DND-41 (cell line): ENCODE measurements around the gene COL6A3.

Experiments
- ATAC-seq: fragments of 200-7000 bp; cut with Tn5 transposase; 3 replicates; pipeline ENCODE4 v1.9.1; 2021; ENCODE audit warnings: low read depth; ENCODE audit not compliant: insufficient read depth
- DNase-seq: peaks from one replicate; pipeline ENCODE4 v3.0.0-alpha.2; 2020
- H2AFZ ChIP-seq: 2 replicates; pipeline ENCODE4 v1.6.0; 2012; ENCODE audit warnings: low read depth, low read length
- H3K27ac ChIP-seq: 2 replicates; pipeline ENCODE4 v1.5.1; 2012; ENCODE audit warnings: low read length, inconsistent platforms
- H3K27me3 ChIP-seq: fragments of 200-600 bp; sonication (generic); 2 replicates; pipeline ENCODE4 v1.6.0; 2012; ENCODE audit warnings: low read length, mild to moderate bottlenecking, inconsistent platforms; ENCODE audit not compliant: insufficient read depth, poor library complexity
- H3K36me3 ChIP-seq: 2 replicates; pipeline ENCODE4 v1.5.1; 2012; ENCODE audit warnings: low read length, inconsistent platforms; ENCODE audit not compliant: insufficient read depth
- H3K4me1 ChIP-seq: 2 replicates; pipeline ENCODE4 v1.5.1; 2012; ENCODE audit warnings: mild to moderate bottlenecking, low read length; ENCODE audit not compliant: insufficient read depth
- H3K4me2 ChIP-seq: 2 replicates; pipeline ENCODE4 v1.6.0; 2012; ENCODE audit warnings: mild to moderate bottlenecking, moderate library complexity, low read length, inconsistent platforms; ENCODE audit not compliant: insufficient read depth
- H3K4me3 ChIP-seq, 2 experiments: fragments of 200-600 bp in 1 of 2; shearing (Covaris generic) in 1 of 2; 2 replicates each; pipeline ENCODE4 v1.5.1; 2012 to 2016; ENCODE audit warnings: inconsistent platforms in 2 of 2, low read length in 2 of 2, mild to moderate bottlenecking in 2 of 2, low read depth in 1 of 2, moderate library complexity in 1 of 2
- H3K79me2 ChIP-seq: 2 replicates; pipeline ENCODE4 v1.6.0; 2012; ENCODE audit warnings: low read length, inconsistent platforms; ENCODE audit not compliant: insufficient read depth
- H3K9ac ChIP-seq: 2 replicates; pipeline ENCODE4 v1.6.0; 2012; ENCODE audit warnings: low read depth, mild to moderate bottlenecking, inconsistent platforms, low read length, moderate library complexity
- H3K9me3 ChIP-seq: 2 replicates; pipeline ENCODE4 v1.5.1; 2012; ENCODE audit warnings: low read length, moderate library complexity, mild to moderate bottlenecking, inconsistent platforms; ENCODE audit not compliant: insufficient read depth, severe bottlenecking
- H4K20me1 ChIP-seq: 2 replicates; pipeline ENCODE4 v1.6.0; 2012; ENCODE audit warnings: low read length; ENCODE audit not compliant: insufficient read depth
- CTCF ChIP-seq: IDR thresholded peaks from 2 replicates; pipeline ENCODE4 v1.5.1; 2012; ENCODE audit warnings: borderline replicate concordance, low read length, moderate library complexity, mild to moderate bottlenecking; ENCODE audit not compliant: poor library complexity, severe bottlenecking; ENCODE audit errors: extremely low read depth
- EZH2 ChIP-seq: IDR thresholded peaks from 3 replicates; pipeline ENCODE4 v1.6.1; 2012; ENCODE audit warnings: borderline replicate concordance, low read depth, mild to moderate bottlenecking, moderate library complexity, low read length, inconsistent platforms; ENCODE audit not compliant: severe bottlenecking

Gene COL6A3

GRCh38 chr2:237323656-237324055 lies 90.3 kb downstream of the COL6A3 start:
- Histone ChIP-seq H3K4me1 (no peaks in the 10 kb centered on the region), H3K4me3 (no peak overlapping the region), H3K79me2 (no peaks in the 10 kb centered on the region), H3K9me3 (no peaks in the 10 kb centered on the region), H3K36me3 (no peaks in the 10 kb centered on the region), H3K4me2 (no peak overlapping the region), H3K27ac (no peak overlapping the region), H2AFZ (no peak overlapping the region), H4K20me1 (no peaks in the 10 kb centered on the region), H3K27me3 (peaks cover 9% of the 10 kb centered on the region), H3K9ac (no peak overlapping the region)
- no peak for TF ChIP-seq EZH2
- no peak for DNase-seq
- ATAC-seq, result no peak

GRCh38 chr2:237322564-237322963 lies 91.4 kb downstream of the COL6A3 start:
- peaks cover 9% of the 10 kb centered on the region for H3K27me3 ChIP-seq
- no peaks in the 10 kb centered on the region for H3K4me1 ChIP-seq
- ATAC-seq (no peak), DNase-seq (no peak)
- H3K9me3 ChIP-seq, result no peaks in the 10 kb centered on the region
- no peak overlapping the region for H3K4me3 ChIP-seq
- H3K4me2 ChIP-seq, result no peak overlapping the region
- H3K79me2 ChIP-seq, result no peaks in the 10 kb centered on the region
- no peaks in the 10 kb centered on the region for H3K36me3 ChIP-seq
- peak; percentile 29 for TF ChIP-seq CTCF
- TF ChIP-seq EZH2, result no peak
- no peaks in the 10 kb centered on the region for H4K20me1 ChIP-seq
- H2AFZ ChIP-seq, result no peak overlapping the region
- H3K27ac ChIP-seq, result no peak overlapping the region
- H3K9ac ChIP-seq, result no peak overlapping the region

- H3K9me3 ChIP-seq, result no peaks in the 10 kb centered on the region
- TF ChIP-seq CTCF (no peak), EZH2 (no peak)
- H3K27ac ChIP-seq, result no peak overlapping the region
- no peak overlapping the region for H3K9ac ChIP-seq
- no peaks in the 10 kb centered on the region for H3K4me1 ChIP-seq
- no peak overlapping the region for H3K4me2 ChIP-seq
- H3K36me3 ChIP-seq, result no peaks in the 10 kb centered on the region
- H3K4me3 ChIP-seq, result no peak overlapping the region
- DNase-seq, result no peak
- H3K27me3 ChIP-seq, result peaks cover 9% of the 10 kb centered on the region
- H3K79me2 ChIP-seq, result no peaks in the 10 kb centered on the region
- no peak overlapping the region for H2AFZ ChIP-seq
- H4K20me1 ChIP-seq, result no peaks in the 10 kb centered on the region
- ATAC-seq, result no peak
Observed at GRCh38 chr2:237321746-237322145, 92.2 kb downstream of the COL6A3 start.

- TF ChIP-seq EZH2, result no peak
- TF ChIP-seq CTCF, result no peak
- H3K4me1 ChIP-seq, result no peaks in the 10 kb centered on the region
- no peak overlapping the region for H2AFZ ChIP-seq
- no peak overlapping the region for H3K4me2 ChIP-seq
- no peak overlapping the region for H3K9ac ChIP-seq
- no peaks in the 10 kb centered on the region for H3K9me3 ChIP-seq
- no peak for DNase-seq
- H3K4me3 ChIP-seq, result no peak overlapping the region
- no peaks in the 10 kb centered on the region for H3K79me2 ChIP-seq
- H4K20me1 ChIP-seq, result no peaks in the 10 kb centered on the region
- no peaks in the 10 kb centered on the region for H3K36me3 ChIP-seq
- H3K27ac ChIP-seq, result no peak overlapping the region
- H3K27me3 ChIP-seq, result peaks cover 5% of the 10 kb centered on the region
- ATAC-seq, result no peak
Observed at GRCh38 chr2:237320801-237321560, 93.0 kb downstream of the COL6A3 start.
